Calu3 (cell line): ENCODE data around the gene HRH2. TPM values are rescaled to one million over a fixed set of nuclear protein-coding genes. Genes with fewer than 3 reads are reported as not detected.

Experiments used
- BruUV-seq: library from RNA; stranded (reverse); fragments of 400-500 nt; replicated peaks from 2 replicates; lab custom pipeline; 2021; lab: Mats Ljungman, UMichigan
- CTCF ChIA-PET: fragments of 300-600 bp; sonication (Branson Sonifier 250); formaldehyde crosslinking; loops from one replicate; lab custom pipeline; 2022; ENCODE audit warnings: antibody characterized with exemption; lab: Charles Lee
- DNase-seq: peaks from one replicate; pipeline ENCODE4 v3.0.0; 2022
- H3K27ac Mint-ChIP-seq: one replicate; pipeline ENCODE4 v1.8.0; 2022; ENCODE audit warnings: mixed read lengths; ENCODE audit not compliant: unreplicated experiment
- H3K27me3 Mint-ChIP-seq: one replicate; pipeline ENCODE4 v1.8.0; 2022; ENCODE audit warnings: mixed read lengths; ENCODE audit not compliant: unreplicated experiment
- H3K36me3 Mint-ChIP-seq: one replicate; pipeline ENCODE4 v1.8.0; 2022; ENCODE audit warnings: mild to moderate bottlenecking, moderate library complexity, mixed read lengths; ENCODE audit not compliant: insufficient read depth, unreplicated experiment
- H3K4me1 Mint-ChIP-seq: one replicate; pipeline ENCODE4 v1.8.0; 2022; ENCODE audit warnings: mild to moderate bottlenecking, low read depth, mixed read lengths; ENCODE audit not compliant: unreplicated experiment
- H3K4me3 Mint-ChIP-seq: one replicate; pipeline ENCODE4 v1.8.0; 2022; ENCODE audit warnings: mild to moderate bottlenecking, low read depth, moderate library complexity, mixed read lengths; ENCODE audit not compliant: unreplicated experiment
- H3K9me3 Mint-ChIP-seq: one replicate; pipeline ENCODE4 v1.8.0; 2022; ENCODE audit warnings: low read depth, mixed read lengths; ENCODE audit not compliant: unreplicated experiment
- CTCF ChIP-seq: fragments of 200-600 bp; IDR thresholded peaks from one replicate; pipeline ENCODE4 v1.8.0; 2022; ENCODE audit warnings: antibody characterized with exemption; ENCODE audit not compliant: unreplicated experiment
- intact Hi-C: fragments of 100-400 bp; cut with micrococcal nuclease; formaldehyde crosslinking; loops from one replicate; pipeline ENCODE4 v1.10.0; 2022; ENCODE audit not compliant: unreplicated experiment
- total RNA-seq: library from RNA; stranded (reverse); gene quantifications from 2 replicates; pipeline ENCODE4 v1.2.3, GENCODE V29; 2022

Gene HRH2
- total RNA-seq, 1 experiment from 2014 or later, result not detected

DNA sequence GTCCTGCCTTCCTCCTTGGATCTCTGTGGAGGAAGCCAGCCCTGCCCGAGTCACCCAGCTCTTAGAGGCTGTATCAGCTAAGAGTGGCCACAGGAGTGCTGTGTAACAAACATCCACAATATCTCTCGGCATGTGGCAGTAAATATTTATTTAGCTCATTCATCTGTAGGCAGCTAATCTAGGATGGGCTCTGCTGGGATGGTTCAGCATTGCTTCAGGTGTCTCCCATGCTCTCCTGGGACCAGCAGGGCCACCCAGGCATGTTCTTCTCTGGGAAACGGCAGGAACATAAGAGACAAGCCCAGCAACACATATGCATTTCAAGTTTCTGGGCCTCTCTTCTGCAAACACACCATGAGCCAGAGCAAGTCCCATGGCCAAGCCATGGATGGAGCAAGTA lies 56.1 kb downstream of the HRH2 start:
- DNase-seq, result no peak

GRCh38 chr5:175714479-175715085 lies 56.7 kb downstream of the HRH2 start:
- intact Hi-C loops, result loop anchor here (5.0 kb wide), 1 partner anchor 762 kb away; no protein-coding TSS in a partner anchor
- TF ChIP-seq CTCF, result no peak
- H3K27ac Mint-ChIP-seq, result no peak overlapping the region
- no TSS peak for BruUV-seq
- DNase-seq, result no peak
- H3K9me3 Mint-ChIP-seq, result peaks cover 3% of the 10 kb centered on the region
- CTCF ChIA-PET, result no interaction called here
- no peaks in the 10 kb centered on the region for H3K4me1 Mint-ChIP-seq
- H3K4me3 Mint-ChIP-seq, result no peak overlapping the region
- no peaks in the 10 kb centered on the region for H3K36me3 Mint-ChIP-seq
- peaks cover 64% of the 10 kb centered on the region for H3K27me3 Mint-ChIP-seq

More for the DNA sequence above, 56.1 kb downstream of the HRH2 start:
- H3K36me3 Mint-ChIP-seq, result no peaks in the 10 kb centered on the region
- no peak for TF ChIP-seq CTCF
- H3K4me1 Mint-ChIP-seq, result no peaks in the 10 kb centered on the region
- BruUV-seq, result no TSS peak
- H3K4me3 Mint-ChIP-seq, result no peak overlapping the region
- CTCF ChIA-PET, result no interaction called here
- intact Hi-C loops, result no loop called here
- H3K9me3 Mint-ChIP-seq, result peaks cover 3% of the 10 kb centered on the region
- H3K27me3 Mint-ChIP-seq, result peaks cover 70% of the 10 kb centered on the region
- no peak overlapping the region for H3K27ac Mint-ChIP-seq

- Mint-ChIP-seq H3K4me3 (no peak overlapping the region), H3K36me3 (no peaks in the 10 kb centered on the region), H3K4me1 (no peaks in the 10 kb centered on the region), H3K27me3 (peaks cover 51% of the 10 kb centered on the region), H3K9me3 (peaks cover 3% of the 10 kb centered on the region), H3K27ac (no peak overlapping the region)
- BruUV-seq, result no TSS peak
- no peak for DNase-seq
- TF ChIP-seq CTCF, result no peak
- CTCF ChIA-PET, result no interaction called here
- intact Hi-C loops, result loop anchor here (5.0 kb wide), 1 partner anchor 764 kb away; no protein-coding TSS in a partner anchor
Observed at GRCh38 chr5:175715627-175716522, 58.0 kb downstream of the HRH2 start.

GRCh38 chr5:175717837-175718236 lies 60.0 kb downstream of the HRH2 start:
- CTCF ChIA-PET, result interaction anchor here (1.6 to 2.4 kb wide), 2 partner anchors 12 to 184 kb away, joined by 10 read pairs; no protein-coding TSS in a partner anchor

More at GRCh38 chr5:175717837-175718236, 60.0 kb downstream of the HRH2 start:
- Mint-ChIP-seq H3K27ac (no peak overlapping the region), H3K9me3 (peaks cover 3% of the 10 kb centered on the region), H3K4me3 (no peak overlapping the region), H3K4me1 (no peaks in the 10 kb centered on the region), H3K36me3 (no peaks in the 10 kb centered on the region), H3K27me3 (peaks cover 35% of the 10 kb centered on the region)
- intact Hi-C loops, result loop anchor here (2.0 to 5.0 kb wide), 2 partner anchors 183 to 766 kb away; no protein-coding TSS in a partner anchor
- TF ChIP-seq CTCF, result no peak
- DNase-seq, result no peak
- BruUV-seq, result no TSS peak
